Neural cell (in vitro differentiated cells): Measurements from ENCODE around the gene SPAG16. TPM values are rescaled to one million over a fixed set of nuclear protein-coding genes. Genes with fewer than 3 reads are reported as not detected.

Experiments used
- H2AFZ ChIP-seq: fragments of 200-600, 300-800 bp; sonication (generic), shearing (Covaris generic); 2 replicates; pipeline ENCODE4 v1.6.0; 2014; ENCODE audit warnings: low read depth, mild to moderate bottlenecking, antibody characterized with exemption, low read length, moderate library complexity
- H3F3A ChIP-seq: fragments of 200-600 bp; shearing (Covaris generic); 2 replicates; pipeline ENCODE4 v1.6.1; 2016; ENCODE audit warnings: mild to moderate bottlenecking, moderate library complexity, mixed read lengths, antibody characterized with exemption, low read length; ENCODE audit not compliant: insufficient read depth, poor library complexity, severe bottlenecking
- H3K27ac ChIP-seq: fragments of 200-600, 300-800 bp; sonication (generic), shearing (Covaris generic); 2 replicates; pipeline ENCODE4 v1.5.1; 2014; ENCODE audit warnings: mild to moderate bottlenecking, low read length, moderate library complexity
- H3K27me3 ChIP-seq: fragments of 300-800, 200-600 bp; sonication (generic), shearing (Covaris generic); 2 replicates; pipeline ENCODE4 v1.6.0; 2014; ENCODE audit warnings: mild to moderate bottlenecking, low read depth, low read length, moderate library complexity; ENCODE audit not compliant: insufficient read depth
- H3K36me3 ChIP-seq: fragments of 300-800, 200-600 bp; sonication (generic), shearing (Covaris generic); 2 replicates; pipeline ENCODE4 v1.5.1; 2014; ENCODE audit warnings: mild to moderate bottlenecking, antibody characterized with exemption, low read length, moderate library complexity; ENCODE audit not compliant: insufficient read depth
- H3K4me2 ChIP-seq: fragments of 300-800, 200-600 bp; sonication (generic), shearing (Covaris generic); 2 replicates; pipeline ENCODE4 v1.6.0; 2014; ENCODE audit warnings: mild to moderate bottlenecking, low read length
- H3K4me3 ChIP-seq: fragments of 300-800, 200-600 bp; sonication (generic), shearing (Covaris generic); 2 replicates; pipeline ENCODE4 v1.5.1; 2014; ENCODE audit warnings: mild to moderate bottlenecking, low read length, moderate library complexity
- H3K79me2 ChIP-seq: fragments of 200-600 bp; shearing (Covaris generic); replicated peaks from 2 replicates; pipeline ENCODE4 v1.6.0; 2014; ENCODE audit warnings: mild to moderate bottlenecking, low read length, moderate library complexity; ENCODE audit not compliant: insufficient read depth
- H3K9ac ChIP-seq: fragments of 300-800, 200-600 bp; sonication (generic), shearing (Covaris generic); 2 replicates; pipeline ENCODE4 v1.6.1; 2016; ENCODE audit warnings: mild to moderate bottlenecking, low read length, mixed read lengths
- H3K9me2 ChIP-seq: fragments of 200-600 bp; shearing (Covaris generic); 2 replicates; pipeline ENCODE4 v1.6.1; 2016; ENCODE audit warnings: mild to moderate bottlenecking, low read length, mixed read lengths; ENCODE audit not compliant: insufficient read depth
- H3K9me3 ChIP-seq: fragments of 200-600, 300-800 bp; sonication (generic), shearing (Covaris generic); 2 replicates; pipeline ENCODE4 v1.6.1; 2016; ENCODE audit warnings: mild to moderate bottlenecking, mixed run types, low read length, moderate library complexity, mixed read lengths
- H4K20me1 ChIP-seq: fragments of 200-600 bp; shearing (Covaris generic); 2 replicates; pipeline ENCODE4 v1.6.1; 2016; ENCODE audit warnings: mild to moderate bottlenecking, mixed run types; ENCODE audit not compliant: insufficient read depth
- CTCF ChIP-seq: fragments of 450-650 bp; IDR thresholded peaks from 2 replicates; pipeline ENCODE4 v1.5.1; 2014; ENCODE audit warnings: antibody characterized with exemption, mild to moderate bottlenecking, moderate library complexity; ENCODE audit not compliant: poor library complexity, severe bottlenecking
- EP300 ChIP-seq: fragments of 450-650 bp; conservative IDR thresholded peaks from 2 replicates; pipeline ENCODE4 v1.6.1; 2014; ENCODE audit warnings: antibody characterized with exemption, mild to moderate bottlenecking, moderate library complexity; ENCODE audit not compliant: poor library complexity, severe bottlenecking
- EZH2 ChIP-seq: fragments of 200-600, 300-800 bp; shearing (Covaris generic), sonication (generic); IDR thresholded peaks from 2 replicates; pipeline ENCODE4 v1.6.1; 2014; ENCODE audit warnings: antibody characterized with exemption, low read length, borderline replicate concordance, mild to moderate bottlenecking; ENCODE audit not compliant: insufficient read depth, poor library complexity, severe bottlenecking
- MXI1 ChIP-seq: fragments of 450-650 bp; conservative IDR thresholded peaks from 2 replicates; pipeline ENCODE4 v1.6.1; 2014; ENCODE audit warnings: antibody characterized with exemption, mild to moderate bottlenecking; ENCODE audit not compliant: poor library complexity, severe bottlenecking
- POLR2AphosphoS5 ChIP-seq: IDR thresholded peaks from 2 replicates; pipeline ENCODE4 v1.6.1; 2012
- RAD21 ChIP-seq: fragments of 450-650 bp; conservative IDR thresholded peaks from 2 replicates; pipeline ENCODE4 v1.6.1; 2014; ENCODE audit warnings: antibody characterized with exemption, mild to moderate bottlenecking, moderate library complexity
- REST ChIP-seq: IDR thresholded peaks from 2 replicates; pipeline ENCODE4 v1.6.1; 2012; ENCODE audit warnings: borderline replicate concordance
- SMC3 ChIP-seq: fragments of 450-650 bp; conservative IDR thresholded peaks from 2 replicates; pipeline ENCODE4 v1.6.1; 2014; ENCODE audit warnings: antibody characterized with exemption, mild to moderate bottlenecking, moderate library complexity; ENCODE audit not compliant: poor library complexity
- TAF1 ChIP-seq: IDR thresholded peaks from 2 replicates; pipeline ENCODE4 v1.6.1; 2012; ENCODE audit warnings: low read depth
- polyA plus RNA-seq: library from polyadenylated mRNA; depleted of rRNA; stranded (reverse); fragments of >200 nt; gene quantifications from 2 replicates; pipeline ENCODE4 v1.2.3, GENCODE V29; 2014

The SPAG16 gene
- polyA plus RNA-seq, 1 donor from 2014 or later, result 75.4 TPM

- Histone ChIP-seq H3K9me2 (no peaks in the 10 kb centered on the region), H3F3A (no peaks in the 10 kb centered on the region), H3K79me2 (no peaks in the 10 kb centered on the region), H3K27me3 (no peaks in the 10 kb centered on the region), H3K36me3 (no peaks in the 10 kb centered on the region), H3K4me2 (no peak overlapping the region), H2AFZ (no peak overlapping the region), H4K20me1 (no peaks in the 10 kb centered on the region), H3K9ac (no peak overlapping the region), H3K9me3 (no peaks in the 10 kb centered on the region), H3K4me3 (no peak overlapping the region), H3K27ac (no peak overlapping the region)
- TF ChIP-seq EZH2 (no peak), POLR2AphosphoS5 (no peak), SMC3 (no peak), CTCF (no peak), REST (no peak), TAF1 (no peak), EP300 (no peak), MXI1 (no peak), RAD21 (no peak)
Measured at GRCh38 chr2:213678437-213679218, 394.4 kb downstream of the SPAG16 start.

- no peaks in the 10 kb centered on the region for H3K79me2 ChIP-seq
- TF ChIP-seq SMC3 (no peak), TAF1 (no peak), EP300 (no peak), EZH2 (no peak), REST (no peak), POLR2AphosphoS5 (no peak), RAD21 (no peak)
- no peaks in the 10 kb centered on the region for H3K9me2 ChIP-seq
Measured at GRCh38 chr2:213679894-213680293, 395.6 kb downstream of the SPAG16 start.

More at GRCh38 chr2:213679894-213680293, 395.6 kb downstream of the SPAG16 start:
- Histone ChIP-seq H3F3A (no peaks in the 10 kb centered on the region), H3K27me3 (no peaks in the 10 kb centered on the region), H3K4me2 (no peak overlapping the region), H3K4me3 (no peak overlapping the region), H3K36me3 (no peaks in the 10 kb centered on the region), H3K9ac (no peak overlapping the region), H2AFZ (no peak overlapping the region), H3K27ac (no peak overlapping the region), H3K9me3 (no peaks in the 10 kb centered on the region), H4K20me1 (no peaks in the 10 kb centered on the region)
